PC-9 (cell line): ENCODE results near the gene ASB8. TPM values are rescaled to one million over a fixed set of nuclear protein-coding genes. Genes with fewer than 3 reads are reported as not detected.

Source experiments
- BruUV-seq: library from RNA; stranded (reverse); fragments of 400-500 nt; replicated peaks from 2 replicates; lab custom pipeline; 2021; lab: Mats Ljungman, UMichigan
- CTCF ChIA-PET: fragments of 300-600 bp; sonication (Branson Sonifier 250); formaldehyde crosslinking; loops from one replicate; lab custom pipeline; 2022; ENCODE audit warnings: antibody characterized with exemption; lab: Charles Lee
- POLR2A ChIA-PET: fragments of 300-600 bp; sonication (Branson Sonifier 250); formaldehyde crosslinking; loops from one replicate; lab custom pipeline; 2022; ENCODE audit warnings: antibody characterized with exemption; ENCODE audit not compliant: unreplicated experiment; lab: Charles Lee
- DNase-seq, 2 experiments: peaks; one replicate each; pipeline versions ENCODE4 v3.0.0 to v3.0.0-alpha.2; 2015 to 2022; ENCODE audit warnings: mixed read lengths in 1 of 2
- H2AFZ ChIP-seq: fragments of 200-600 bp; sonication (generic); 2 replicates; pipeline ENCODE4 v1.8.1; 2017; ENCODE audit warnings: antibody characterized with exemption
- H3F3A ChIP-seq: fragments of 200-600 bp; sonication (generic); 2 replicates; pipeline ENCODE4 v1.8.1; 2017; ENCODE audit warnings: antibody characterized with exemption, mild to moderate bottlenecking, low read depth; ENCODE audit not compliant: insufficient read depth
- H3K27ac ChIP-seq: fragments of 200-600 bp; sonication (generic); 2 replicates; pipeline ENCODE4 v1.6.1; 2016; ENCODE audit warnings: mixed run types
- H3K27me3 ChIP-seq: fragments of 200-600 bp; sonication (generic); 2 replicates; pipeline ENCODE4 v1.6.1; 2016; ENCODE audit warnings: low read depth, mixed run types; ENCODE audit not compliant: insufficient read depth
- H3K36me3 ChIP-seq: fragments of 200-600 bp; sonication (generic); 2 replicates; pipeline ENCODE4 v1.6.1; 2016; ENCODE audit warnings: low read depth, mixed run types
- H3K4me1 ChIP-seq: fragments of 200-600 bp; sonication (generic); replicated peaks from 2 replicates; pipeline ENCODE4 v1.6.1; 2016; ENCODE audit warnings: mixed run types; ENCODE audit not compliant: insufficient read depth
- H3K4me2 ChIP-seq: fragments of 200-600 bp; sonication (generic); 2 replicates; pipeline ENCODE4 v1.6.1; 2017; ENCODE audit warnings: mixed run types
- H3K4me3 ChIP-seq: fragments of 200-600 bp; sonication (generic); 2 replicates; pipeline ENCODE4 v1.6.1; 2016; ENCODE audit warnings: mixed run types
- H3K79me2 ChIP-seq: fragments of 200-600 bp; sonication (generic); 2 replicates; pipeline ENCODE4 v1.6.1; 2017; ENCODE audit warnings: low read depth, mixed run types
- H3K9me2 ChIP-seq: fragments of 200-600 bp; sonication (generic); 2 replicates; pipeline ENCODE4 v1.8.1; 2017; ENCODE audit warnings: mild to moderate bottlenecking; ENCODE audit not compliant: insufficient read depth
- H3K9me3 ChIP-seq: fragments of 200-600 bp; sonication (generic); 2 replicates; pipeline ENCODE4 v1.8.1; 2016; ENCODE audit warnings: low read depth; ENCODE audit not compliant: insufficient read depth
- H4K20me1 ChIP-seq: fragments of 200-600 bp; sonication (generic); 2 replicates; pipeline ENCODE4 v1.8.1; 2017; ENCODE audit not compliant: insufficient read depth
- EZH2 ChIP-seq: fragments of 200-600 bp; sonication (generic); IDR thresholded peaks from 2 replicates; pipeline ENCODE4 v1.8.0; 2017; ENCODE audit warnings: antibody characterized with exemption, low read depth
- intact Hi-C: fragments of 100-400 bp; cut with micrococcal nuclease; formaldehyde crosslinking; loops from one replicate; pipeline ENCODE4 v1.10.0; 2022; ENCODE audit not compliant: unreplicated experiment
- total RNA-seq: library from RNA; stranded (reverse); gene quantifications from 2 replicates; pipeline ENCODE4 v1.2.3, GENCODE V29; 2021
- TF ChIP-seq, protein P1 (sequence below): fragments of 200-600 bp; sonication (generic); conservative IDR thresholded peaks from 2 replicates; pipeline ENCODE4 v1.6.1; 2017; ENCODE audit warnings: mixed run types, antibody characterized with exemption, mild to moderate bottlenecking, moderate library complexity

The ASB8 gene
- total RNA-seq, 1 experiment from 2014 or later = 25.1 TPM

DNA sequence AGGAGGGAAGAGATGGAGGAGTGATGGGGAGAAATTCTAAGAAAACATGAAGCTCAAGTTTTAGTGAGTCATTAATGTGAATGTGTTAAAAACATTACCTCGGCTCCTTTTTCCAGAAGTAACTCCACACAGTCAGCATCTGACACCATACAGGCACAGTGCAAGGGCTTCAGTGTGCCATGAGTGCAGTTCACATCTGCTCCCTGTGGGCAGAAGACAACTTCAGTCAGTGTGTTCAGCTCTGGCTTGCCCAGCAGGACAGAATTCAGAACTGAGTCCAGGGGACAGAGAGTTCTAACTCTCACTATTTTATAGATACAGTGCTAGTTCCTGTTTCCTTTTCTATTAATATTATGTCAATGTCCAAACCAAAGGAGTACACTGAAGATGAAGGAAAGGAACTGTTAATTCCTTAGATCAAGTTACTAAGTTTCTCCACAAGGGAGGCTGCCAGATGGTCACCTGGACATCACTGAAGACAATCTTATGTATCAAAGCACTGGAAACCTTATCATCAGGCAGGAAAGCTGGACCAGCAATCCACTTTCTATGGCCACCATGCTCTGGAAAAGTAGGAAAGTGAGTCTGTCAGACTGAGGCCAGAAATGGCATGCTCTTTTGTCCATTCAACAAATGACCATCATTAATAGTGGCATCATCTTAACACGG lies 6.1 kb downstream of the ASB8 start:
- intact Hi-C loops = no loop called here
- no peaks in the 10 kb centered on the region for H3K4me1 ChIP-seq
- H3K4me3 ChIP-seq = no peak overlapping the region
- peaks cover 11% of the 10 kb centered on the region; the same call in 1 of the 2 replicates for H3K36me3 ChIP-seq
- TF ChIP-seq, protein P1, sequence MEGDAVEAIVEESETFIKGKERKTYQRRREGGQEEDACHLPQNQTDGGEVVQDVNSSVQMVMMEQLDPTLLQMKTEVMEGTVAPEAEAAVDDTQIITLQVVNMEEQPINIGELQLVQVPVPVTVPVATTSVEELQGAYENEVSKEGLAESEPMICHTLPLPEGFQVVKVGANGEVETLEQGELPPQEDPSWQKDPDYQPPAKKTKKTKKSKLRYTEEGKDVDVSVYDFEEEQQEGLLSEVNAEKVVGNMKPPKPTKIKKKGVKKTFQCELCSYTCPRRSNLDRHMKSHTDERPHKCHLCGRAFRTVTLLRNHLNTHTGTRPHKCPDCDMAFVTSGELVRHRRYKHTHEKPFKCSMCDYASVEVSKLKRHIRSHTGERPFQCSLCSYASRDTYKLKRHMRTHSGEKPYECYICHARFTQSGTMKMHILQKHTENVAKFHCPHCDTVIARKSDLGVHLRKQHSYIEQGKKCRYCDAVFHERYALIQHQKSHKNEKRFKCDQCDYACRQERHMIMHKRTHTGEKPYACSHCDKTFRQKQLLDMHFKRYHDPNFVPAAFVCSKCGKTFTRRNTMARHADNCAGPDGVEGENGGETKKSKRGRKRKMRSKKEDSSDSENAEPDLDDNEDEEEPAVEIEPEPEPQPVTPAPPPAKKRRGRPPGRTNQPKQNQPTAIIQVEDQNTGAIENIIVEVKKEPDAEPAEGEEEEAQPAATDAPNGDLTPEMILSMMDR = no peak
- no peak for TF ChIP-seq EZH2
- H2AFZ ChIP-seq = no peak overlapping the region
- ChIA-PET CTCF (no interaction called here), POLR2A (no interaction called here)
- no TSS peak for BruUV-seq
- no peaks in the 10 kb centered on the region for H3K9me2 ChIP-seq
- H4K20me1 ChIP-seq = no peaks in the 10 kb centered on the region
- peaks cover 11% of the 10 kb centered on the region; the same call in 1 of the 2 replicates for H3K79me2 ChIP-seq
- no peaks in the 10 kb centered on the region for H3K27me3 ChIP-seq
- H3K4me2 ChIP-seq = no peak overlapping the region
- DNase-seq = no peak
- H3K9me3 ChIP-seq = no peaks in the 10 kb centered on the region
- no peak overlapping the region for H3K27ac ChIP-seq
- 0 out of 2 replicates have a peak, but pooled peaks cover 2% of the 10 kb centered on the region for H3F3A ChIP-seq

DNA sequence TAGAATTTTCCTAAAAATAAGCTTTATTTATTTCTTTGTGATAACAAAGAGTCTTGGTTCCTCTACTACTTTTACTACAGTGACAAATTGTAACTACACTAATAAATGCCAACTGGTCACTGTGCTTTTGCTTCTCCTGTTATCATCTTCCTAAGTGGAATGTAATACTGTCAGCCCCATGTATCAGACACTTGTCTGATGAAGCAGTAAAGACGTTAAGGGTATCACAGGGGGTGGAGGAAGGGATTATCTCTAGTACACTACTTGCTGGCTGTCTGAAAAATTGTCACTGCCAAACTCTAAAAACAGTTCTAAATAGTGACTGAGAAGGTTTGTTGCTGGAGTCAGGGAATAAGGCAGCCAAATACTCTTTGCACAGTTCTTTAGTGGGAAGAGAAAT lies 11.3 kb downstream of the ASB8 start:
- ChIA-PET POLR2A (interaction anchor here (0.9 kb wide), 1 partner anchor 1040 kb away, joined by 8 read pairs; no protein-coding TSS in a partner anchor), CTCF (no interaction called here)
- Histone ChIP-seq H3K4me2 (no peak overlapping the region), H4K20me1 (no peaks in the 10 kb centered on the region), H3K27ac (no peak overlapping the region), H2AFZ (no peak overlapping the region), H3K79me2 (no peaks in the 10 kb centered on the region), H3K36me3 (0 out of 2 replicates have a peak, but pooled peaks cover 11% of the 10 kb centered on the region), H3K4me1 (no peaks in the 10 kb centered on the region), H3K9me2 (no peaks in the 10 kb centered on the region), H3K9me3 (no peaks in the 10 kb centered on the region), H3K27me3 (no peaks in the 10 kb centered on the region), H3F3A (0 out of 2 replicates have a peak, but pooled peaks cover 5% of the 10 kb centered on the region), H3K4me3 (no peak overlapping the region)
- intact Hi-C loops = no loop called here
- BruUV-seq = no TSS peak
- no peak for DNase-seq
- TF ChIP-seq, protein P1 = no peak
- no peak for TF ChIP-seq EZH2

DNA sequence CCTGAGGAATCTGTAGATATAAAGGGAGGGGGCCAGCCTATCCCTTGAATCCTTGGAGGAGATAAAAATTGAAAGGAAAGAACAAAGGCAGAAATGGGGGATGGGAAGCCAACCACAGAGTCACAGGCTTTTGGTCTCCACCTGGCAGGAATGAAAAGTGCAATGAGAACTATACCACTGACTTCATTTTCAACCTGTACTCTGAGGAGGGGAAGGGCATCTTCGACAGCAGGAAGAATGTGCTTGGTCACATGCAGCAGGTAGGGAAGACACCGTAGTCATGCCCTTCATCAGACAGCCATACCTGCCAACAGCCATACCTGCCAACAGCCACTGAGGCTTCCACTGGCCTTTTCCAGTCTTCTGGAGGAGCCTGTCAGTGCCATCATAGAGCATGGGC lies 13.4 kb downstream of the ASB8 start:
- no peaks in the 10 kb centered on the region for H3K4me1 ChIP-seq
- H4K20me1 ChIP-seq = no peaks in the 10 kb centered on the region
- H3K79me2 ChIP-seq = no peaks in the 10 kb centered on the region
- H3K36me3 ChIP-seq = 0 out of 2 replicates have a peak, but pooled peaks cover 1% of the 10 kb centered on the region
- 0 out of 2 replicates have a peak, but pooled peaks cover 5% of the 10 kb centered on the region for H3F3A ChIP-seq
- H3K4me3 ChIP-seq = no peak overlapping the region
- H3K27ac ChIP-seq = no peak overlapping the region
- H3K4me2 ChIP-seq = no peak overlapping the region
- POLR2A ChIA-PET = no interaction called here
- no peak overlapping the region for H2AFZ ChIP-seq
- BruUV-seq = no TSS peak
- H3K9me3 ChIP-seq = no peaks in the 10 kb centered on the region
- CTCF ChIA-PET = no interaction called here
- H3K27me3 ChIP-seq = no peaks in the 10 kb centered on the region
- intact Hi-C loops = no loop called here
- no peaks in the 10 kb centered on the region for H3K9me2 ChIP-seq
- DNase-seq = no peak
- TF ChIP-seq EZH2 = no peak
- TF ChIP-seq, protein P1 = no peak
